Coronary artery (tissue), 2 donors: ENCODE results near the gene LZTFL1.

Experiments
- DNase-seq: peaks from one replicate; pipeline ENCODE4 v3.0.0-alpha.2; 2017; ENCODE audit warnings: low spot score
- H3K27ac ChIP-seq, 2 donors: fragments of 200-600 bp; sonication (generic); one replicate each; pipeline ENCODE4 v1.5.1; 2016 to 2019
- H3K4me3 ChIP-seq: fragments of 200-600 bp; sonication (generic); 2 replicates; pipeline ENCODE4 v1.5.1; 2016; ENCODE audit warnings: mild to moderate bottlenecking, moderate library complexity
- CTCF ChIP-seq: fragments of 200-600 bp; sonication (generic); IDR thresholded peaks from one replicate; pipeline ENCODE4 v1.5.1; 2019; ENCODE audit warnings: antibody characterized with exemption

The LZTFL1 gene

GRCh38 chr3:45848392-45848791 is 6.5 kb upstream of the LZTFL1 start:
- no peak for TF ChIP-seq CTCF
- no peak for DNase-seq
- no peak overlapping the region for H3K4me3 ChIP-seq
- no peak overlapping the region for H3K27ac ChIP-seq

GRCh38 chr3:45844616-45845015 is 2.7 kb upstream of the LZTFL1 start:
- no peak overlapping the region for H3K4me3 ChIP-seq
- no peak for TF ChIP-seq CTCF
- no peak for DNase-seq
- H3K27ac ChIP-seq = no peak overlapping the region

DNA sequence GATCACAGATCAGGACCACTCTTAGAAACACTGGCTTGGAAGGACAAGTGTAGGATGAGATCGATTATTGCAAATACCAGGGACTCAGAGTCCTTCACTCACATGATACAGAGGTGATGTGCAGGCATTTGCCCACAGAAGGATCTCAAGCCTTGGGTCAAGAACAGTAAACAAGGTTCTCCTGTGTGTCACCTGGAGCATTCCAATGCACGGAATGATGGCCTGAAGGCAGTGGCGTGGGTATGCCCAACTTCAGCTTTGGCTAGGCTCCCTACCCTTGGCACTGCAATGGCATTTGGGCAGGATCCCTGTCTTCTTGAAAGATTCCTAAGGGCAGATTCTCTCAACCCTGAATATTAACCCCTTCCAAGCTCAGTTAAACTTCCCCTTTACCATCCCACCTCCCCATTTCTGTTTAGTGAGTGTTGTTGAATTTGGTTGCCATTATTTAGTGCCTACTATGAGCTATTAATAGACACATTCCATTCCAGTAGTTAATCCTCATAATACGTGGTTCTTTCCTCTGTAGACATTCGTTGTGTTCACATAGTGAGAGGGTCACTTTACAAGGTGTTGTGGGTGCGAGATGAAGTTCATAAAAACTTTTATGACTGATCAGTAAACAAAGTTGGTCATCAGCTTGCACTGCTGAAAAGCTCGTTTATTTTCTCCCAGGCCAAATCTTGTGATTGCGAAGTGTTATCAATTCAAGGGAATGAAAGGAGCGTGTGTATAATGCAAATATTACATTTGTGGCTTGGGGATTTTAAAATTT is 1.1 kb upstream of the LZTFL1 start:
- no peak for TF ChIP-seq CTCF
- no peak for DNase-seq
- Histone ChIP-seq H3K27ac (no peak overlapping the region), H3K4me3 (no peak overlapping the region)

DNA sequence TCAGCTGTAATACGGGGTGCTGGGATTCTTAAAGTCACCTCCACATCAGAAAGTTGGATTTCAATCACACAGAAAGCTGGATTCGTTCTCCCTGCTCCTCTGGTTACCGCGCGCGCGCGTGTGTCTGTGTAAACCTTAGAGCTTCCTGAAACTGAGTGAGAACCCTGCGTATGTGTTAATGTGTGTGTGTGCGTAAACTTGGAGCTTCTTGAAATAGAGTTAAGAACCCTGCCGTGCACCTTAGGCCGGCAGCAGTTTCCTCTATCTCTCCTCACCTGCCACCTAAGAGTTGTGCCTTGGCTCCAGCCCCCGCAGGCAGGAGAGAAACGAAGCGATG is 531 bp downstream of the LZTFL1 start:
- peak overlapping the region in 1 of 2 donors; percentile 45 for H3K27ac ChIP-seq
- peak overlapping the region; percentile 84 for H3K4me3 ChIP-seq
- no peak for TF ChIP-seq CTCF
- DNase-seq = no peak

- TF ChIP-seq CTCF = no peak
- DNase-seq = no peak
- no peak overlapping the region for H3K27ac ChIP-seq
- H3K4me3 ChIP-seq = no peak overlapping the region
Observed at GRCh38 chr3:45838466-45838865, 3.5 kb downstream of the LZTFL1 start.

DNA sequence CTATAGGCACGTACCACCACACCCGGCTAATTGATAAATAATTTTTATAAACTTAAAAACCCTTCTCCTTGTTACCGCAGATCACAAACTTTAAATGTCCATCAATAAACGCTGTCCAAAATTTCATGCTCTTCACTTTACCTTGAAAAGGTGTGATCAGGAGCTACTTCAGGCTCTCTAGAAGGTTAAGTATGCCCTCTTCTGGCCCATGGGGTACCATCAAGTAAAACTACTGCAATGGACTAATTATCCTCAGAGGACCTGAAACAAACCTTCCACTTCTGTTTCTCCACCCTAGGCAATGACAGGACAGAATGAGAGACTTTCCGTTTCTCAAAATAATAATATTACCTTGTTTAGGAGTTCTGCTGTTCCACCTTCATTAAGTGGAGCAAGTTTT is 9.2 kb downstream of the LZTFL1 start:
- no peak for DNase-seq
- Histone ChIP-seq H3K4me3 (no peak overlapping the region), H3K27ac (no peak overlapping the region)
- TF ChIP-seq CTCF = no peak

GRCh38 chr3:45830121-45830520 is 11.8 kb downstream of the LZTFL1 start:
- no peak overlapping the region for H3K4me3 ChIP-seq
- DNase-seq = no peak
- no peak overlapping the region for H3K27ac ChIP-seq
- no peak for TF ChIP-seq CTCF
